ENCODE results near the gene IER3.
"Not testable (repeated sequence)": the region's sequence is repeated elsewhere in the genome, so short reads cannot be mapped to it uniquely, and the experiment has no call there.

IER3 gene

GRCh38 chr6:30767944-30768301 is 23.6 kb upstream of the IER3 start:
- DNase-seq: no peak

DNA sequence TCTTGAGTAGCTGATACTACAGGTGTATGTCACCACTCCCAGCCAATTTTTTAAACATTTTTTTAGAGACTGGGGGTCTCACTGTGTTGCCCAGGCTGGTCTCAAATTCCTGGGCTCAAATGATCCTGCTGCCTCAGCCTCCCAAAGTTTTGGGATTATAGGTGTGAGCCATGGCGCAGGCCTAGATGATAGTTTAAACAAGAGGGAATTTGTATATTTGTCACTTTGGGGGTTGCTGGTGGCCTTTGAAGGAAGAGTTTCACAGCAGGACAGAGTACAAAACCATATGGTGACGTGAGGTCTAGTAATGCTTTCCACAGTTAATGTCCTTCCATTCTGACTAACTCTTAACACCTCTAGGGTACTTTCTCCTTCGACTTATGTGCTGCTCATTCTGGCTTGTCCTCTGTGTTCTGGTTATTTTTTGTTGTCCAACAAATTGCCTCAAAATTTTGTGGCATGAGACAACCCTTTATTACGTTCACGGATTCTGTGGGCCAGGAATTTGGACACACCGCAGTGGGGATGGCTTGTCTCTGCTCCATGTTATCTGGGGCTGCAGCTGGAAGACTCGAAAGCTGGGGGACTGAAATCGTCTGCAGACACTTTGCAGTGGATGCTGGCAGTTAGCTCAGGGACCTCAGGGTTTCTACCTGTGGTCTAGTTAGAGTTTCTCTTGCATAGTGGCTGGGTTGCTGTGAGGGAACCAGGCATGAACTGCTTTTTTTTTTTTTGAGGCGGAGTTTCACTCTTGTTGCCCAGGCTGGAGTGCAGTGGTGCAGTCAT is 23.0 kb upstream of the IER3 start:
- no peak for DNase-seq

GRCh38 chr6:30766461-30767157 is 22.3 kb upstream of the IER3 start:
- DNase-seq: no peak

- DNase-seq: not testable (repeated sequence)
These were observed 21.1 kb upstream of the IER3 start for GRCh38 chr6:30765495-30765894.

GRCh38 chr6:30764490-30765043 is 20.2 kb upstream of the IER3 start:
- DNase-seq: not testable (repeated sequence)

DNA sequence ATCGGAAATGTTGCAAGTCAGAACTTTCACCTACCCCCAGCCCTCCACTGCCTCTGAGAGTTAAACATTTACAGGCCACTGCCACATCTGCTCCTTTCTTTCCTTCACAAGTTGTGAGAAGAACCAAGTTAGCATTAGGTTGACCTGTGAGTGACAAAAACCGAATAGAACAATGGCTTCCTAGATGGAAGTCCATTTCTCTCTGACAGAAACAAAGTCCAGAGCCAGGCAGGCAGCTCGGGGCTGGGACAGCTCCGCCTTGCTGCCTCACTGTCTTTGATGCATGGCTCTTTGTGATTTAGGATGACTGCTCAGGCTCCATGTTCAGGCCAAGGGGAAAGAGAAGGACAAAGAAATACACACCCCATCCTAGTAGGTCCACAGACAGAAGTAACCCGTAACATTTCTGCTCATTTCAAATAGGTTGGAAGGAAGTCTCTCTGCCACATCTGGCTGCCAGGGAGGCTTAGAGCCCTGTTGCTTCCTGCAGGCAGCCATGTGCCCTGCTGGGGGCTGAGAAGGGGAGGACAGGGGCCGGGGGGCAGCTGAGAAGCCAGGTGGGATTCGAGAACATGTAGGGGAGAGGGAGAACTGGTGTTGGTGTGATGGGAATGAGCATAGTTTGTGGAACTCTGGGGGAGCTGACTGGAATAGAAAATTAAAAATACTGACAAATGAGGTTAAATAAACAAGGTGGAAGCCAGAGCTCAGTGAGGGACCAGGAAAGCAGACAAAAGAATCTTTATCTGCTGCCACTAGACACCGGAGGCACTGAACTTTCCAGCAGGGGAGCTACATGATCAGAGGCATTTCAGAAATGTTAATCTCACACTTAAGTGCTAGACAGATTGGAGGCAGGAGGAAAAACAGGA is 19.5 kb upstream of the IER3 start:
- no peak for DNase-seq

GRCh38 chr6:30763155-30763617 is 18.8 kb upstream of the IER3 start:
- DNase-seq: no peak

DNA sequence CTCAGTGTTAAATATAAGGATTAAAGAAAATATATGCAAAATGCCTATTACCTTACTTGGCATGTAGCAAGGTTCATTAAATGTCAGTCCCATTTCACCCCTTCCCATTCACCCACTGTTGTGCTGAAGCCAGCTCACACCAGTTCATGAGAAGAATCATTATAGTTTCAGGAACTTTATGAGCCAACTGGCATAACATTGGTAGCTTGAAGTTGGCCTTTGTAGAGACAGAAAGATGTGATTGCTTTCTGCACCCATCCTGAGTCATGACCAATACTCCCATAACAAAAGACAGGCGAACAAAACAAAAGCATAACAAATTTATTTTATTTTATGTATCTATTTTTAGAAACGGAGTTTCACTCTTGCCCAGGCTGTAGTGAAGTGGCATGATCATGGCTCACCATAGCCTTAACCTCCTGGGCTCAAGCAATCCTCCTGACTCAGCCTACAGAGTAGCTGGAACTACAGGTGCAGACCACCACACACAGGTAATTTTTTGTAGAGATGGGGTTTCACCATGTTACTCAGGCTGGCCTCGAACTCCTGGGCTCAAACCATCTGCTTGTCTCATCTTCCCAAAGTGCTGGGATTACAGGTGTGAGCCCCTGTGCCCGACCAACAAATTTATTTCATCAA is 17.6 kb upstream of the IER3 start:
- DNase-seq: no peak

GRCh38 chr6:30760549-30760948 is 16.2 kb upstream of the IER3 start:
- no peak for DNase-seq

- DNase-seq: no peak
These were observed 15.4 kb upstream of the IER3 start for GRCh38 chr6:30759575-30760239.

- no peak for DNase-seq
These were observed 13.0 kb upstream of the IER3 start for GRCh38 chr6:30757261-30757904.

DNA sequence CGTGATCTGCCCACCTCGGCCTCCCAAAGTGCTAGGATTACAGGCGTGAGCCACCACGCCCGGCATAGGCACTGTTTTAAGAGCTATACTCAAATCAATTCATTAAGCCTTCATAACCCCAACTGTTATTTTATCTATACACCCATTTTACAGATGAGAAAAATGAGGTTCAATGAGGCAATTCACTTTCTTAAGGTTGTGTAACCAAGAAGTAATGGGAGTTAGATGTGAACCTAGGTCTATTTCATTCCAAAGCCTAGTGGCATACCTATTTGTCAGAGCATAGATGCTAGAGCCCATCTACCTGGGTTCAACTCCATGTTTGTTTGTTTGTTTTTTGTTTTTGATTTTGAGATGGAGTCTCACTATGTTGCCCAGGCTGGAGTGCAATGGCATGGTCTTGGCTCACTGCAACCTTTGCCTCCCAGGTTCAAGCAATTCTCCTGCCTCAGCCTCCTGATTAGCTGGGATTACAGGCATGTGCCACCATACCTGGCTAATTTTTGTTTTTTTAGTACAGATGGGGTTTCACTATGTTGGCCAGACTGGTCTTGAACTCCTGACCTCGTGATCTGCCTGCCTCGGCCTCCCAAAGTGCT is 12.2 kb upstream of the IER3 start:
- not testable (repeated sequence) for DNase-seq

DNA sequence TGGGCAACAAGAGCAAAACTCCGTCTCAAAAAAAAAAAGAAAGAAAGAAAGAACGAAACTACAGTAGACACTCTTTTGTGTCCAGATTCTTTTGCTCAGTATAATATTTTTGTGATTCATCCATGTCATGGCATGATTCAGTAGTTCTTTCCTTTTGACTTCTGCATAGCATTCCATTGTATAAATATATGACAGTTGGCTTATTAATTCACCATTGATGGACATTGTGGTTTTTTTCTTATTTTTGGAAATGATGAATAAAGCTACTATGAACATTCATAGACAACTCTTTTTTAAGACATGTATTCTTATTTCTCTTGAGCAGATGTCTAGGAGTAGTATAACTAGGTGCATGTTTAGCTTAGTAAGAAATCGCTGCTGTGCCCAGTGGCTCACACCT is 10.3 kb upstream of the IER3 start:
- no peak for DNase-seq

DNA sequence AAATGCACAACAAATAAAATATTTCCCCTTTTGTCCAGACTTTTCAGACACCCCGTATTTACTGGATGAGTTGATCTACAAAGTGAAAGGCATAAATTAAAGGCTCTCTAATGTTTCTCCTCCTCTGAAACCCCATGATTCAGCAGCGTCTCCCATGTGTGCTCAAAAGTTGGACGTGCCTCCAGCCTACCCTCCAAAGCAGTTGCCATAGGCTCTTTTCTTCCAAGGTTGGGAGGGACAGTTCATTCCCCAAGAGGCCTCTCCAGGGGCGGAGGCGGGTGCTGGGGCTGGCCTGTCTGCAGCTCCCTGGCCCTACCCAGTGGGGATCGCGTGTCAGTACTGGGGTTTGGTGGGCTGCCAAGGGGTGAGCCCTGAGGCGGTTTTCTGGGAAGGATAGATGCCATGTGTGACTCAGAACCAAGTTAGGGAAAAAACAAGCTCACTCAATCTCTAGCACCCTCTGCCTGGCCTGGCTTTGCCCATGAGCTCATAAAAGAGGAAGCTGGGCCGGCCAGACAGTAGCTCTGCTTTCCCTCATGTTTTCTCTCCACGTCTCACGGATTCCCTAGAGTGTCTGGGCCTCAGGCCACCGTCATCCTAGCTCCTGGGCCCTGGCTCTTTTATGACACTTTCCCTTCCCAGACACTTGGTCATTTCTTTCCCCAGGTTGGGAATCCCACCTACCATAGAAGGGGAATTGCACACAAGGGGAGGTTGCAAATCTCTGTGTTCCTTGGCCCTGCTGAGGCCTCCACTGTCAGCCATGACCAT is 8.0 kb upstream of the IER3 start:
- no peak for DNase-seq

DNA sequence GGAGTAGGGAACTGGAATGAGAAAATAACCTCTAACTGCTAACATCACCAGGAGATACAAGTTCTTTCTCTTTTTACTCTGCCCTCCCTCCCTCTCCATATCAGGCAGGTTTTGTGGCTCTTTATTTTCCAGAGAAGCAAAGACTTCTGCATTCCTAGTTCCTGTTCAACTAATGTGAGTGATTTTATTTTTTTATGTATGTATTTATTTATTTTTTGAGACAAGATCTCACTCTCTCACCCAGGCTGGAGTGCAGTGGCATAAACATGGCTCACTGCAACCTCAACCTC is 6.0 kb upstream of the IER3 start:
- DNase-seq: no peak

DNA sequence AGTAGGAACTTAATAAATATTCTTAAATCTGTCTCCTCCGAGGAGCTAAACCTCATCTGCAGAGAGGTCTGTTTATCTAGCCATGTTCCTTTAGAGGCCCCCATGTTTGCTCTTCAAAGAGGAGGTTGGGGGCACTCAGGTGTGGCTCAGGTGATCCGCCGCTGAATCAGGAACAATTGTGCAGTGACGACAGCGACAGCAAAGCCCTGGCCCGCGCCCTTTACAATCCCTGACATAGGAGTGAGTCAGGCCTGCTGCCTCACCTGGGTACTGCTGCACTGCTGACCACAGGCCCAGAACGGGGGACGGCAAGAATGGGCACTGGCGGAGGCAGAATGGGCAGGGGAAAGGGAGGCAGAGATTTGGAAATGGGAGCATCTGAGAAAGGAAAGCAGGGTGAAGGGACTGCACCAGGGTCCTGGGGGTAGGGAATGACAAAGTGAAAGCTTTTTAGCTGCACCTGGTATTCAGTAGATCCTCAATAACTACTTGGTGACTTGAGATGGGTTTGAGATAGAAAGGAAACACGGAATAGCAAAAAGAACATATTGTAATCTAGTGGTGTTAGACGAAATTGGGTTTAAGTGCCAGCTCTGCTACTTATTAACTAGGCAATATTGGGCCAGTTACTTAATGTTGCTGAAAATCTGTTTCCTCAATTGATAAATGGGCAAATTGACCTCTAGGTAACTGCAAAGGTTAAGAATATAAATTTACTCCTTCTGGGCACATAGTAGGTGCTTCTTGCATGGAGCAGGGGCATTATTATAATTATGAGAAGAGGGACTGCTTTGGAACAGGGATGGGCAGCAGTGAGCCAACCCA is 5.4 kb upstream of the IER3 start:
- DNase-seq: no peak

- DNase-seq: no peak
These were observed 4.6 kb upstream of the IER3 start for GRCh38 chr6:30748851-30749540.

- no peak for DNase-seq
These were observed 3.8 kb upstream of the IER3 start for GRCh38 chr6:30747902-30748769.
